ENCODE measurements around the gene TMEM255A. TPM values are rescaled to one million over a fixed set of nuclear protein-coding genes. Genes with fewer than 3 reads are reported as not detected.

The TMEM255A gene
- total and polyA plus RNA-seq, 2 of the 13 experiments (the other 11 are each of a cell fraction or from before 2014, with no cell fraction given): 0.13 to 0.40 TPM

GRCh38 chrX:120250522-120251271, 60.6 kb downstream of the TMEM255A start, which contains the start of gene ZBTB33 (continued):
- TF ChIP-seq SALL2 (CRISPR knock-in tag; IDR thresholded peaks at IDR 0.05) (0 out of 2 replicates have a peak, but pooled peaks have one; percentile 33), GMEB2 (CRISPR knock-in tag; IDR thresholded peaks at IDR 0.05; ENCODE audit: low read depth) (0 out of 2 replicates have a peak, but pooled peaks have one; percentile 41), ZNF781 (CRISPR knock-in tag; IDR thresholded peaks at IDR 0.05; ENCODE audit: borderline replicate concordance, not compliant biosample characterization) (no peak), EED (CRISPR knock-in tag; IDR thresholded peaks at IDR 0.05) (no peak), ZNF780A (CRISPR knock-in tag; IDR thresholded peaks at IDR 0.05) (no peak), SYNCRIP (IDR thresholded peaks at IDR 0.05; ENCODE audit: insufficient read depth, low read depth, low read length) (no peak), ZNF580 (CRISPR knock-in tag; IDR thresholded peaks at IDR 0.05; ENCODE audit: borderline replicate concordance, low read depth) (no peak), DMAP1 (CRISPR knock-in tag; IDR thresholded peaks at IDR 0.05) (no peak), MYPOP (CRISPR knock-in tag; IDR thresholded peaks at IDR 0.05) (peak; percentile 76; the same call in 1 of the 2 replicates), RBM22 (optimal IDR thresholded peaks at IDR 0.05; ENCODE audit: low read length) (no peak), KMT2A (CRISPR knock-in tag; IDR thresholded peaks at IDR 0.05) (peak; percentile 85), ZNF724P (CRISPR knock-in tag; IDR thresholded peaks at IDR 0.05; ENCODE audit: borderline replicate concordance) (no peak), ZNF784 (CRISPR knock-in tag; IDR thresholded peaks at IDR 0.05; ENCODE audit: borderline replicate concordance) (no peak), ZNF746 (CRISPR knock-in tag; IDR thresholded peaks at IDR 0.05) (no peak), ZEB1 (IDR thresholded peaks at IDR 0.05; ENCODE audit: insufficient replicate concordance, low read depth) (no peak), RFX1 (IDR thresholded peaks at IDR 0.05) (no peak), ZFP37 (CRISPR knock-in tag; IDR thresholded peaks at IDR 0.05; ENCODE audit: borderline replicate concordance) (no peak), ADNP (CRISPR knock-in tag; IDR thresholded peaks at IDR 0.05) (no peak), ZNF691 (CRISPR knock-in tag; IDR thresholded peaks at IDR 0.05; ENCODE audit: borderline replicate concordance, low read depth) (no peak; the same call in 1 of the 2 replicates), NR2F6 (IDR thresholded peaks at IDR 0.05) (no peak), NR2F6 (CRISPR knock-in tag; IDR thresholded peaks at IDR 0.05) (0 out of 2 replicates have a peak, but pooled peaks have one; percentile 24), ZNF687 (CRISPR knock-in tag; IDR thresholded peaks at IDR 0.05) (peak; percentile 89)
